ENCODE measurements around the gene PLEKHD1.
"Not testable (repeated sequence)": the region's sequence is repeated elsewhere in the genome, so short reads cannot be mapped to it uniquely, and the experiment has no call there.

PLEKHD1 gene

GRCh38 chr14:69481815-69482568 lies 2.5 kb upstream of the PLEKHD1 start:
- no peak for DNase-seq

- DNase-seq: no peak
Observed at GRCh38 chr14:69483765-69484443, 624 bp upstream of the PLEKHD1 start.

DNA sequence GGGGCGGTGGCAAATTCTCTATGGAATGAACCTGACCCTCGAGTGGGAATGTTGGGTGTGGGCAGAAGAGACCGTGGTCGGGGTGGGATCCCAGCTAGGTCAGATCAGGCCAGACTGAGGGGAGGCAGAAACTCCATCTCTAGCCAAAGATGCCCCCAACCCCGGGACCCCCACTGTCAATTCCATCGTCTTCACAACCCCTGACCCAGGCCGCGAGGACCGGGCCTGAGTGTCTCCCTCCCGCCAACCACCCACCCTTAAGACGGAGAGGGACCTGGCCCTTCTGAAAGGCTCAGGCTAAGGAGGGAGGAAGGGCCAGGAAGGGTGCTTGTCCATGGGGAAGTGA lies 760 bp downstream of the PLEKHD1 start:
- DNase-seq: no peak

DNA sequence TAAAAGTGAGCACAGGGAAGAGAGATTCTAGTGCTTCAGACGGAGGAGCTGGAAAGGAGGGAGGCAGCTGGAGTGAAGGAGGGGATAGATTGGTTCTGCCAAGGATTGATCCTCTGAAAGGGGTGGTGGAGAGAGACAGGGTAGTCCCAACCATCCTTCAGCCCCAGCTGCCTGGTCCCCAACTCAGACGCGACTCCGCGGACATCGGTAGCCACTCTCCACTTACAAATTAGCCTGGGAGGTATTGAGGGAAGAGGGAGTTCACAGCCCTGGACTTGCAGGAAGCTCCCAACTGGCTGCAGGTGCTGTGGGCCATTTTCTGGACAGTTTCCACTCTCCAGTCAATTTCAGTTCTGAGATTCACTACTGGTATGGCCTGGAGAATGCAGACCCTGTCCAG lies 1.2 kb downstream of the PLEKHD1 start:
- DNase-seq: no peak

GRCh38 chr14:69487226-69487625 lies 2.7 kb downstream of the PLEKHD1 start:
- no peak for DNase-seq

DNA sequence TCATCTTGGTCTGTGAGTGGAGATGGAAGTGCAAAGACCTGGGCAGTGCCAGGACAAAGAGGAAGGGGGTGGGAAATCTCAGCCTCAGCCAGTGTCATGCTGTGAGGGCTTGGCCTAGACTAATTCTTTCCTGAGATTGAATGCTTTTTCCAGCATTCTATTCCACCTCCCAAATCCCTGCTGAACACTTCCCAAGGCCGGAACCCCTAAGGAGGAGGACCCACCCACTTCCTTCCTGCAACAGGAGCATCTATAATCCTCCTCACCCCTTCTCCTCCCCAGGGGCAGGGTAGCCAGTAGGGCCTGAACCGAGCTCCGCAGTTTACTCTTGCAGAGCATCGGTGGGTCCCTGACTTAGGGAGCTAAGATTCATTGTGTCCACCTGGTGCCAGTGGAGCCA lies 3.2 kb downstream of the PLEKHD1 start:
- DNase-seq: no peak

- DNase-seq: no peak
Observed at GRCh38 chr14:69489495-69489894, 5.0 kb downstream of the PLEKHD1 start.

- no peak for DNase-seq
Observed at GRCh38 chr14:69490219-69490918, 5.8 kb downstream of the PLEKHD1 start.

- DNase-seq: no peak
Observed at GRCh38 chr14:69491193-69491592, 6.7 kb downstream of the PLEKHD1 start.

DNA sequence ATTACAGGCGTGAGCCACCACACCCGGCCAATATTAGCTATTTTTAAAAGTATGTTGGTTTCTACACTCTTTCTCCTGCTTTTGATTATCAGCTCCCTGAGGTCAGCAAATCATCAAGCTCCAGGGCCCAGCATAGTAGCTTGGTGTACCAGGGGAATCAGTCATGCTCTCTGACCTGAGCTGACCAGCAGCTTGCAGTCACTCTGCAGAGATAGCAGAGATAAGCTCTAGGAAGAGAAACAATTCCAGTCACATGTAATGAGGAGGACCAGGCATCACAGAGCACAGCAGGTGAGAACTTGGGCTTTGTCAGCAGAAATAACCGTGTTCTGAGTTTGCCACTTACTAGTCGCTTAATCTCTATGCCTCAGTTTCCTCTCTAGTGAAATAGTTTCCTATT lies 8.5 kb downstream of the PLEKHD1 start:
- DNase-seq: no peak

GRCh38 chr14:69493791-69494190 lies 9.3 kb downstream of the PLEKHD1 start:
- DNase-seq: no peak

- DNase-seq: no peak
Observed at GRCh38 chr14:69495341-69495921, 10.9 kb downstream of the PLEKHD1 start.

DNA sequence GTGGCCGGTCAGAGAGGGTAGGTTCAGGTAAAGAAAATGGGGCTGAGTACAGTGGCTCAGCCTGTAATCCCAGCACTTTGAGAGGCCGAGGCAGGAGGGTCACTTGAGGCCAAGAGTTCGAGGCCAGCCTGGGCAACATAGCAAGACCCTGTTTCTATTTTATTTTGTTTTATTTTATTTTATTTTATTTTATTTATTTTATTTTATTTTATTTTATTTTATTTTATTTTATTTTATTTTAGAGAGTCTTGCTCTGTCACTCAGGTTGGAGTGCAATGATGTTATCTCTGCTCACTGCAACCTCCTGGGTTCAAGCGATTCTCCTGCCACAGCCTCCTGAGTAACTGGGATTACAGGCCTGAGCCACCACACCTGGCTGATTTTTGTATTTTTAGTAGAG lies 13.3 kb downstream of the PLEKHD1 start:
- DNase-seq: not testable (repeated sequence)

- not testable (repeated sequence) for DNase-seq
Observed at GRCh38 chr14:69498286-69498685, 13.8 kb downstream of the PLEKHD1 start.

DNA sequence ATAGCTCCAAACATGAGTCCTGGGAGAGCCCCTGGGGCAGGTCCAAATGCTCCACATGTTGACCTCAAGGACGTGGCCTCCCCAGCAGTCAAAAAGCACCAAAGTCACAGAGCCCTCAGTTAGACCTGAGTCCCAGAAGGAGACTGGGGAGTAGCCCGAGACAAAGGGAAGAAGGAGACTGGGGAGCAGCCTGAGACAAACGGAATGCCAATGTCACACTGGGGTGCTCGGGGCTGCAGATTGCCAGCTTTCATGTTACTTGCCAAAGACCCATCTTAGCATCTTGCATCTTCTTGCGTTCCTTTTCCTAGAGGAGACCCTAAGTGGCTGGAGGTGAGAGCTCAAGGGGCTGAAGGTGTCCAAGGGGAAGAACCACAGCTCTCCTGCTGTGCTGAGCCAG lies 14.9 kb downstream of the PLEKHD1 start:
- DNase-seq: no peak

DNA sequence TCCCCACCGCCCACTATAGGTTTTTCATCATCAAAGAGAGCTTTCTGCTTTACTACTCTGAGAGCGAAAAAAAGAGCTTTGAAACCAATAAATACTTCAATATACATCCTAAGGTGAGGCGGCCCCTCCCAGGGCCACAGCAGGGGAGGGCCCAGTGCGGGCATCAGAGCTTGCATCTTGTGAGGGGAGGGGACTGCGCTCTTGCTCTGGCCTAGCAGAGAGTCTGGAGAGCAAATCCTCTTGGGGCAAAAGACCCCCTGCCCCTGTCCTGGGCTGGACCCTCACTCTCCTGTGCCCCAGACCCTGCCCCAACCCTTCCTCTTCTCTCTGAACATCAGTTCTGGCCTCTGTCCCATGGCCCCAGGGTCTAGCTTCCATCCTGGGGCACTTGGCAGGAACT lies 15.6 kb downstream of the PLEKHD1 start:
- DNase-seq: no peak

DNA sequence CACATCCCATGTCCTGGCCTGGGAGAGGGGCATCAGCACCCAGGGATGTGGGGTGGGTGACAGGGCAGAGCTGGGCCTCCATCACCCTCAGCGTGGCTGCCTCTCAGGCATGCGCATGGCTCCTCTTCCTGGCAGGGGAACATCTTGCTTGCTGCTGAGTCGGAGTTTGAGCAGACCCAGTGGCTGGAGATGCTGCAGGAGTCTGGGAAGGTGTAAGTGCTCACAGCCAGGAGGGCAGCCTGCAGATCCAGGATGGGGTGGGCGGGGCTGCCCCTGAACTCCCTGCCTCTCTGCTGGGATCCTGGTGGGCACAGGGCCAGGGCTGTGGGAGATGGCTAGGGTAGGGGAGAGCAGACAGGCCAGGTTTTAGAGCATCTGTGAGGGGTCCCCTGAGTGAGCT lies 16.2 kb downstream of the PLEKHD1 start:
- no peak for DNase-seq

DNA sequence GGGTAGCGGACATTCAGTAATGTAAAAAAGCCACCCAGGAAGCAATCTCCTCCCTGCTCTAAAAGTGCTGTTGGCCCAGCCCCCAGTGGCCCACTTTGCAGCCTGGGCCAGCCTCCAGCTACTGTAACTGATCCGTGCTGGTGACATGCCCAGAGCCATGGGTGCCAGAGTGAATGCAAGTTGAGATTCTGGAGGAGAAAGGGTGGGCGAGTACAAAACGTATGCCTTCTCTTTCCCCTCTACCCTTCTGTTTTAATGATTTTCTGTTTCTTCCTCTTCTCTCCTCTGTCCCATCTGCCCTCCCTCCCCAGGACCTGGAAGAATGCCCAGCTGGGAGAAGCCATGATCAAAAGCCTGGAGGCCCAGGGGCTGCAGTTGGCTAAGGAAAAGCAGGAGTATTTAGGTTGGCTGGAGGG lies 16.9 kb downstream of the PLEKHD1 start:
- peak in 46 of 56 donors; percentile 3 to 75 (median 34) for DNase-seq

- no peak for DNase-seq
Observed at GRCh38 chr14:69504775-69505174, 20.2 kb downstream of the PLEKHD1 start.

- no peak for DNase-seq
Observed at GRCh38 chr14:69505338-69506240, 21.1 kb downstream of the PLEKHD1 start.

DNA sequence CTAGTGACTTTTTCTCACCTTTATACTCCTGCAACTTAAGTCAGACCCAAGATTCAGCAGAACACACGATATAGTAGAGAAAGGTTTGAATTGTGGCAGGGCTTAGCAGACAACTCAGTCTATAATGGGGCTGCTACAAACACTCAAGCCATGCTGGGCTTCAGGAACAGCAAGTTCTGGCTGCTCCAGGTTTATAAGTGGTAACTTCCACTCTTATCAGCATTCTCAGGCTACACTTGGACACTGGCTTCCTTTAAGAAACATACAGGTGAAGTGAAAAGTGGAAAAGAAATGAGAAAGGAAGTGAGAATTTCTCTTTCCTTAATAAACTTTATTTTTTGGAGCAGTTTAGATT lies 21.7 kb downstream of the PLEKHD1 start:
- DNase-seq: no peak

All from amygdala (tissue), 56 donors.